ENCODE results near the gene KCNQ5. TPM values are rescaled to one million over a fixed set of nuclear protein-coding genes. Genes with fewer than 3 reads are reported as not detected.
"Not testable (repeated sequence)": the region's sequence is repeated elsewhere in the genome, so short reads cannot be mapped to it uniquely, and the experiment has no call there.

The KCNQ5 gene
- total RNA-seq, 2 donors from 2014 or later, result 0.22 to 0.56 TPM

GRCh38 chr6:73231986-73232391 lies 610.1 kb downstream of the KCNQ5 start:
- intact Hi-C loops (cut with DNase I), result no loop called here
- Histone ChIP-seq H3K4me1 (no peaks in the 10 kb centered on the region), H3K27ac (no peak overlapping the region), H3K9me3 (no peaks in the 10 kb centered on the region), H3K27me3 (no peaks in the 10 kb centered on the region), H3K36me3 (no peaks in the 10 kb centered on the region), H3K9ac (ENCODE audit: low read depth in 2 of 2, low read length in 2 of 2) (no peak overlapping the region), H3K4me3 (no peak overlapping the region)
- TF ChIP-seq, protein P1, sequence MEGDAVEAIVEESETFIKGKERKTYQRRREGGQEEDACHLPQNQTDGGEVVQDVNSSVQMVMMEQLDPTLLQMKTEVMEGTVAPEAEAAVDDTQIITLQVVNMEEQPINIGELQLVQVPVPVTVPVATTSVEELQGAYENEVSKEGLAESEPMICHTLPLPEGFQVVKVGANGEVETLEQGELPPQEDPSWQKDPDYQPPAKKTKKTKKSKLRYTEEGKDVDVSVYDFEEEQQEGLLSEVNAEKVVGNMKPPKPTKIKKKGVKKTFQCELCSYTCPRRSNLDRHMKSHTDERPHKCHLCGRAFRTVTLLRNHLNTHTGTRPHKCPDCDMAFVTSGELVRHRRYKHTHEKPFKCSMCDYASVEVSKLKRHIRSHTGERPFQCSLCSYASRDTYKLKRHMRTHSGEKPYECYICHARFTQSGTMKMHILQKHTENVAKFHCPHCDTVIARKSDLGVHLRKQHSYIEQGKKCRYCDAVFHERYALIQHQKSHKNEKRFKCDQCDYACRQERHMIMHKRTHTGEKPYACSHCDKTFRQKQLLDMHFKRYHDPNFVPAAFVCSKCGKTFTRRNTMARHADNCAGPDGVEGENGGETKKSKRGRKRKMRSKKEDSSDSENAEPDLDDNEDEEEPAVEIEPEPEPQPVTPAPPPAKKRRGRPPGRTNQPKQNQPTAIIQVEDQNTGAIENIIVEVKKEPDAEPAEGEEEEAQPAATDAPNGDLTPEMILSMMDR (IDR thresholded peaks at IDR 0.05), result no peak
- DNase-seq, result no peak

DNA sequence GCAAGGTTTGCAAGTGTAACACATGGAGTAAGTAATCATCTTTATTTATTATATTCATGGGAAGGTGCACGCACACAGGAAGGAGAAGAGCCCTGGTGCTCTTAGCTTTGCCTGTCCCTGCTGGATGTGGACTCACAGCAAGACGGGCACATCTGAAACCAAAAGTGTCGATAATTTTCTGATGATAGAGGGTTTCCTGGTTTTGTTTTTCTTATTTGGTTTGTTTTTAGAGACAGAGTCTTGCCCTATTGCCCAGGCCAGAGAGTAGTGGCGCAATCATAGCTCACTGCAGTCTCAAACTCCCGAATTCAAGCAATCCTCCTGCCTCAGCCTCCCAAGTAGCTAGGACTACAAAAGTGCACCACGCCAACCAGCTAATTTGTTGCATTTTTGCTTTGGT lies 611.2 kb downstream of the KCNQ5 start:
- Histone ChIP-seq H3K9ac (ENCODE audit: low read depth in 2 of 2, low read length in 2 of 2) (no peak overlapping the region), H3K4me3 (no peak overlapping the region), H3K27ac (no peak overlapping the region), H3K4me1 (no peaks in the 10 kb centered on the region), H3K27me3 (no peaks in the 10 kb centered on the region), H3K36me3 (no peaks in the 10 kb centered on the region), H3K9me3 (no peaks in the 10 kb centered on the region)
- no peak for DNase-seq
- intact Hi-C loops (cut with DNase I), result no loop called here
- TF ChIP-seq, protein P1 (IDR thresholded peaks at IDR 0.05), result no peak

GRCh38 chr6:73233971-73234370 lies 612.1 kb downstream of the KCNQ5 start:
- intact Hi-C loops (cut with DNase I); H3K36me3 ChIP-seq; H3K9ac ChIP-seq (ENCODE audit: low read depth in 2 of 2, low read length in 2 of 2); H3K4me1 ChIP-seq; H3K4me3 ChIP-seq; H3K9me3 ChIP-seq; DNase-seq; H3K27ac ChIP-seq; H3K27me3 ChIP-seq: not testable (repeated sequence)

DNA sequence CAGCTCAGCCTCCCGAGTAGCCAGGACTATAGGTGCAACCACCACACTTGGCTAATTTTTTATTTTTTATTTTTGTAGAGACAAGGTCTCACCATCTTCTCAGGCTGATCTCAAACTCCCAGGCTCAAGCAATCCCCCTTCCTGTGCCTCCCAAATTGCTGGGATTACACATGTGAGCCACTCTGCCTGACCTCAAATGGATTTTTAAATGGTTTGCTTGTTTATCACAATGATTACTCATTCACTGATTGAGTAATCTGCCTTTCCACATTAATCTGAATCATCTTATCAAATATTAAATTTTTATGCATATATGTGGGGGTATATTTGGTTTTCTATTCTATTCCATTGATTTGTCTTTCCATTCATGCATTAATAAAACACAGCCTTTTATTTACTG lies 612.9 kb downstream of the KCNQ5 start:
- TF ChIP-seq, protein P1 (IDR thresholded peaks at IDR 0.05), result no peak
- no peak overlapping the region for H3K27ac ChIP-seq
- intact Hi-C loops (cut with DNase I), result no loop called here
- no peaks in the 10 kb centered on the region for H3K4me1 ChIP-seq
- H3K4me3 ChIP-seq, result no peak overlapping the region
- H3K36me3 ChIP-seq, result no peaks in the 10 kb centered on the region
- H3K27me3 ChIP-seq, result no peaks in the 10 kb centered on the region
- DNase-seq, result no peak
- H3K9ac ChIP-seq (ENCODE audit: low read depth in 2 of 2, low read length in 2 of 2), result no peak overlapping the region
- no peaks in the 10 kb centered on the region for H3K9me3 ChIP-seq

- no peaks in the 10 kb centered on the region for H3K4me1 ChIP-seq
- no peak for DNase-seq
- H3K27me3 ChIP-seq, result no peaks in the 10 kb centered on the region
- no peaks in the 10 kb centered on the region for H3K36me3 ChIP-seq
- no peak overlapping the region for H3K27ac ChIP-seq
- no peaks in the 10 kb centered on the region for H3K9me3 ChIP-seq
- no peak overlapping the region for H3K4me3 ChIP-seq
- TF ChIP-seq, protein P1 (IDR thresholded peaks at IDR 0.05), result no peak
- intact Hi-C loops (cut with DNase I), result no loop called here
- H3K9ac ChIP-seq (ENCODE audit: low read depth in 2 of 2, low read length in 2 of 2), result no peak overlapping the region
Observed at GRCh38 chr6:73236144-73236750, 614.4 kb downstream of the KCNQ5 start.

DNA sequence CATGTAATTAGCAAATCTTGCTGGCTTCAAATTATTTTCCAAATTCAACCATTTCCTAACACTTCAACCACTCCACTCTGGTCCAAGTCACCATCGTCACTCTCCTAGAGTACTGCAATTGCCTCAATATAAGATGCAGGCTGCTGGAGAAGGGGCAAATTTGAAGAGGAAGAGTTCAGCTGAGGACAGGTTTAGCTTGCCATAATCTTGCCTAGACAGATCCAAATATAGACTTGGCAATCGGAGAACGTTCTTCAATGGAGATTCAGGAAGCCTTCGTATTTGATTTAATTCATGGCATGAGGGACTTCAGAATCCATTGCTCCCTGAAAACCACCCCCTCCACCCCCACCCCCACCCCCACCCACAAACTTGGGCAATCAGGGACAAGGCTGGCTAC lies 618.9 kb downstream of the KCNQ5 start:
- Histone ChIP-seq H3K4me1 (no peaks in the 10 kb centered on the region), H3K27ac (no peak overlapping the region), H3K4me3 (no peak overlapping the region), H3K36me3 (no peaks in the 10 kb centered on the region), H3K9me3 (no peaks in the 10 kb centered on the region), H3K27me3 (no peaks in the 10 kb centered on the region), H3K9ac (ENCODE audit: low read depth in 2 of 2, low read length in 2 of 2) (no peak overlapping the region)
- TF ChIP-seq, protein P1 (IDR thresholded peaks at IDR 0.05), result no peak
- no peak for DNase-seq
- intact Hi-C loops (cut with DNase I), result no loop called here
